Prostate gland (tissue), 2 donors: Measurements from ENCODE around the gene FER.

Source experiments
- CTCF ChIP-seq, 4 experiments: fragments of 200-600 bp in 2 of 4; fragments of 450-650 bp in 2 of 4; sonication (generic) in 2 of 4; IDR thresholded peaks; 1 replicate in 3 of 4; 2 replicates in 1 of 4; pipeline ENCODE4 v1.5.1; 2016 to 2019; ENCODE audit warnings: antibody characterized with exemption in 4 of 4, mild to moderate bottlenecking in 2 of 4, moderate library complexity in 2 of 4
- POLR2A ChIP-seq: fragments of 450-650 bp; IDR thresholded peaks from one replicate; pipeline ENCODE4 v1.6.1; 2016; ENCODE audit warnings: antibody characterized with exemption, mild to moderate bottlenecking
- POLR2AphosphoS5 ChIP-seq: sonication (generic); formaldehyde crosslinking; IDR thresholded peaks from one replicate; pipeline ENCODE4 v1.6.1; 2017; ENCODE audit warnings: antibody characterized with exemption

DNA sequence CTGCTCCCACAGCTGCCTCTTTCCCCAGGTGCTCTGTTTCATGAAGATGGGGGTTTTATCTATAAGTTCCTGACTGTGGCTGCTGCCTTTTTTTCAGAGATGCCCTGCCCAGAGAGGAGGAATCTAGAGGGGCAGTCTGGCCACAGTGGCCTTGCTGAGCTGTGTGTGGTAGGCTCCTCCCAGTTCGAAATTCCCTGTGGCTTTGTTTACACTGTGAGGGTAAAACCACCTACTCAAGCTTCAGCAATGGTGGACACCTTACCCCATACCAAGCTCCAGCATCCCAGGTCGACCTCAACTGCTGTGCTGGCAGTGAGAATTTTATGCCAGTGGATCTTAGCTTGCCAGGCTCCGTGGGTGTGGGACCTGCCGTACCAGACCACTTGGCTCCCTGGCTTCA lies 250.0 kb downstream of the FER start:
- TF ChIP-seq POLR2A (no peak), CTCF (IDR thresholded peaks at IDR 0.05) (no peak), POLR2AphosphoS5 (no peak)
